GM19193 (cell line): ENCODE data around the gene CCDC196.

ENCODE experiments used
- POLR2A ChIP-seq: IDR thresholded peaks from 4 replicates; pipeline ENCODE4 v1.6.1; 2011; ENCODE audit not compliant: insufficient read depth, insufficient read length; ENCODE audit errors: extremely low read depth

CCDC196 gene

GRCh38 chr14:66483322-66483721 is 2.8 kb upstream of the CCDC196 start:
- no peak for TF ChIP-seq POLR2A

GRCh38 chr14:66485029-66485428 is 1.1 kb upstream of the CCDC196 start:
- TF ChIP-seq POLR2A, result no peak

- TF ChIP-seq POLR2A, result no peak
Observed at GRCh38 chr14:66487164-66487563, 993 bp downstream of the CCDC196 start.

GRCh38 chr14:66490143-66491111 is 4.3 kb downstream of the CCDC196 start:
- no peak for TF ChIP-seq POLR2A

GRCh38 chr14:66493750-66494149 is 7.6 kb downstream of the CCDC196 start:
- TF ChIP-seq POLR2A, result no peak

- no peak for TF ChIP-seq POLR2A
Observed at GRCh38 chr14:66495218-66496098, 9.3 kb downstream of the CCDC196 start.

GRCh38 chr14:66496188-66496807 is 10.1 kb downstream of the CCDC196 start:
- no peak for TF ChIP-seq POLR2A

GRCh38 chr14:66496911-66497310 is 10.7 kb downstream of the CCDC196 start:
- no peak for TF ChIP-seq POLR2A

GRCh38 chr14:66498311-66498710 is 12.1 kb downstream of the CCDC196 start:
- TF ChIP-seq POLR2A, result no peak

- no peak for TF ChIP-seq POLR2A
Observed at GRCh38 chr14:66501592-66501991, 15.4 kb downstream of the CCDC196 start.

- TF ChIP-seq POLR2A, result no peak
Observed at GRCh38 chr14:66503532-66503931, 17.4 kb downstream of the CCDC196 start.

GRCh38 chr14:66507181-66507721 is 21.1 kb downstream of the CCDC196 start:
- TF ChIP-seq POLR2A, result no peak

- peak; percentile 83 for TF ChIP-seq POLR2A
Observed at GRCh38 chr14:66507722-66508546, 21.8 kb downstream of the CCDC196 start, which contains the start of gene GPHN. GPHN (plus strand) TSS chr14:66508147.

GRCh38 chr14:66508547-66508845 is 22.3 kb downstream of the CCDC196 start:
- TF ChIP-seq POLR2A, result no peak

- no peak for TF ChIP-seq POLR2A
Observed at GRCh38 chr14:66508846-66509621, 22.9 kb downstream of the CCDC196 start.
